Measurements from ENCODE around the gene KRT14.

GRCh38 chr17:41617136-41617535 is 30.4 kb upstream of the KRT14 start:
- TF ChIP-seq CTCF (conservative IDR thresholded peaks at IDR 0.05; ENCODE audit: low read depth, low read length), result no peak
- no peak for TF ChIP-seq EZH2 (IDR thresholded peaks at IDR 0.05; ENCODE audit: low read length, unreplicated experiment)
- no peak for TF ChIP-seq EZH2phosphoT487 (IDR thresholded peaks at IDR 0.05; ENCODE audit: borderline replicate concordance, low read length)
